Pancreas (tissue), 10 donors: ENCODE measurements around the gene VAPB. TPM values are rescaled to one million over a fixed set of nuclear protein-coding genes. Genes with fewer than 3 reads are reported as not detected.

ENCODE experiments used
- ATAC-seq, 4 donors: fragments of 200-7000 bp; cut with Tn5 transposase; one replicate each; pipeline versions ENCODE4 v1.8.0 to v1.9.1; 2020; ENCODE audit warnings: mild to moderate bottlenecking in 4 of 4, moderate library complexity in 4 of 4
- DNase-seq, 6 donors: peaks; one replicate each; pipeline ENCODE4 v3.0.0-alpha.2; 2020
- FAIRE-seq: peaks from 2 replicates; lab custom pipeline; 2012; peaks lifted over from hg19 to GRCh38; lab: Jason Lieb, UNC
- H3K27ac ChIP-seq, 4 donors: fragments of 200-600 bp; sonication (generic); 1 replicate in 3 of 4; 2 replicates in 1 of 4; pipeline versions ENCODE4 v1.5.0 to v1.8.0; 2020
- H3K27me3 ChIP-seq, 4 donors: fragments of 200-600 bp; one replicate each; pipeline ENCODE4 v1.8.0; 2021
- H3K36me3 ChIP-seq, 3 donors: fragments of 200-600 bp; sonication (generic) in 1 of 3; one replicate each; pipeline versions ENCODE4 v1.5.0 to v1.8.0; 2020 to 2021
- H3K4me1 ChIP-seq, 3 donors: fragments of 200-600 bp; one replicate each; pipeline ENCODE4 v1.8.0; 2021
- H3K4me3 ChIP-seq, 4 donors: fragments of 200-600 bp; sonication (generic) in 2 of 4; one replicate each; pipeline versions ENCODE4 v1.5.0 to v1.8.0; 2020 to 2021
- H3K9me3 ChIP-seq, 4 donors: fragments of 200-600 bp; one replicate each; pipeline ENCODE4 v1.8.0; 2021
- CTCF ChIP-seq, 4 donors: fragments of 200-600 bp; sonication (generic) in 3 of 4; IDR thresholded peaks; one replicate each; pipeline versions ENCODE4 v1.5.0 to v1.8.0; 2021; ENCODE audit warnings: antibody characterized with exemption in 4 of 4
- WGBS, 2 donors: extraction: QIAGEN DNeasy Blood & Tissue Kit; methylation state at CpG; one replicate each; pipeline ENCODE4 v1.1.7; 2013; 5-methylcytosine and 5-hydroxymethylcytosine counted together
- intact Hi-C, 3 donors: fragments of 100-400 bp; cut with DNase I; formaldehyde crosslinking; loops; one replicate each; pipeline versions ENCODE4 v1.11.1 to v1.14.2; 2022
- polyA plus RNA-seq, 2 donors: library from polyadenylated mRNA; stranded (reverse); fragments of 200-250 nt; gene quantifications; one replicate each; pipeline ENCODE4 v1.2.3, GENCODE V29; 2013
- total RNA-seq, 6 donors: library from RNA; stranded (reverse); fragmentation: NEBNext Ultra II Directional in 4 of 6; extraction: Animal tissue kit (Norgen Biotek cat#: 25700) in 4 of 6; gene quantifications; one replicate each; pipeline versions ENCODE4 v1.2.1 to v1.2.4, GENCODE V29; 2021 to 2023
- donor health status: healthy with polysubstance abuse.
- donor health status: DM: no; HTN: no; CAD: no; lungs with moderate emphysema.
- donor health status: DM: no; HTN: no; CAD: no.
- donor health status: control.
- donor health status: control.
- donor health status: Bipolar disorder and iron deficiency.
- donor health status: DM: yes; HTN: yes; CAD: no.
- donor health status: DM: no; HTN: no; CAD: no.
- donor health status: DM: no; HTN: no; CAD: no.
- donor health status: DM: yes; HTN: yes; CAD: no.

VAPB gene
- total and polyA plus RNA-seq, 8 donors: 9.6 to 30.3 (median 20.6) TPM

DNA sequence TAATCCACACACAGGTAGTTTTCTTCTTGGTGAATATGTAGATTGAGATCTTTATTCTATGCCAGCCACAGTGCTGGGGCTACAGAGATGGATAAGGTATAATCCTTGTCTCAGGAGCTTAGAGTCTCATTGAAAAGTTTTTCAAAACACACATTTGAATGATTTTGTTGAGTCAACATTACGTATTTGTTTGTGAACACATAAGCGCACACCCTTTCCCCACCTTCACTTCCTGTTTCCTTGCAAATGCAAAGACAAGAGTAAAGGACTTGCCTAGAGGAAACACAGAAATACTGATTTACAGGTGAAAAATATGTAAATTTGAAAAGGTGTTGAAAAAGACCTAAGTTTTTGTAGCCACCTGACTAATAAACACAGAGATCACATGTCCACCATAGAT is 27.8 kb downstream of the VAPB start:
- FAIRE-seq (no peak), ATAC-seq (no peak), DNase-seq (no peak)
- H3K36me3 ChIP-seq: peaks cover 0 to 5% (median 0%) of the 10 kb centered on the region in 3 donors
- TF ChIP-seq CTCF (IDR thresholded peaks at IDR 0.05): no peak
- peaks cover 0 to 8% (median 0%) of the 10 kb centered on the region in 3 donors for H3K4me1 ChIP-seq
- no peaks in the 10 kb centered on the region for H3K27me3 ChIP-seq
- H3K4me3 ChIP-seq: no peak overlapping the region
- H3K9me3 ChIP-seq: no peaks in the 10 kb centered on the region
- H3K27ac ChIP-seq: no peak overlapping the region
- intact Hi-C loops: no loop called here
- 77 to 85% methylated on average over 2 of the region's 2 CpGs for WGBS, 2 donors

DNA sequence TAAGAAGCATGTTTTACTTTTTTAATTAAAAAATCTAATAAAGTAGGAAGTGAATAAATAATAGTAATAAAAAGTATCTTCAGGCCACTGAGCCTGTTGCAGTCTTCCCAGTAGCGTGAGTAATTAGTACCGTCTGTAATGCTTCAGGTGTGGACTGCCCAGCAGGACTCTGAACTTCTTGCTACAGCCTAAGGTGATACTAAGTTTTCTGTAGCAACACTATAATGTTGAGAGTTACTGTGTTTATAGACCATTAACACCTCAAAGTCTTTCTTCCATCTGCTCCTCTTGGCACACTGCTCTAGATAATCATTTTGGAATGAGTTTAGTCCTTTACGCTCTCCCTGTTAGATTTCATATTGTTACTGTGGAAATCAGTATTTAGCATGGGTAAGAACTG is 28.4 kb downstream of the VAPB start:
- intact Hi-C loops: no loop called here
- FAIRE-seq (no peak), ATAC-seq (no peak), DNase-seq (no peak)
- Histone ChIP-seq H3K4me3 (no peak overlapping the region), H3K9me3 (no peaks in the 10 kb centered on the region), H3K4me1 (peaks cover 0 to 8% (median 0%) of the 10 kb centered on the region in 3 donors), H3K27ac (no peak overlapping the region), H3K27me3 (no peaks in the 10 kb centered on the region), H3K36me3 (peaks cover 0 to 5% (median 0%) of the 10 kb centered on the region in 3 donors)
- no peak for TF ChIP-seq CTCF (IDR thresholded peaks at IDR 0.05)
- WGBS, 2 donors: 94% methylated on average over 3 of the region's 3 CpGs

- no peak overlapping the region for H3K4me3 ChIP-seq
- no peak overlapping the region for H3K27ac ChIP-seq
- no peak for TF ChIP-seq CTCF (IDR thresholded peaks at IDR 0.05)
- no peaks in the 10 kb centered on the region for H3K27me3 ChIP-seq
- H3K4me1 ChIP-seq: peaks cover 0 to 8% (median 0%) of the 10 kb centered on the region in 3 donors
- peaks cover 0 to 5% (median 0%) of the 10 kb centered on the region in 3 donors for H3K36me3 ChIP-seq
- WGBS, 2 donors: 77 to 85% methylated on average over 5 of the region's 5 CpGs
- DNase-seq: no peak
- no peak for ATAC-seq
- FAIRE-seq: no peak
- intact Hi-C loops: no loop called here
- H3K9me3 ChIP-seq: no peaks in the 10 kb centered on the region
Measured at GRCh38 chr20:58418949-58419748, 30.1 kb downstream of the VAPB start.

DNA sequence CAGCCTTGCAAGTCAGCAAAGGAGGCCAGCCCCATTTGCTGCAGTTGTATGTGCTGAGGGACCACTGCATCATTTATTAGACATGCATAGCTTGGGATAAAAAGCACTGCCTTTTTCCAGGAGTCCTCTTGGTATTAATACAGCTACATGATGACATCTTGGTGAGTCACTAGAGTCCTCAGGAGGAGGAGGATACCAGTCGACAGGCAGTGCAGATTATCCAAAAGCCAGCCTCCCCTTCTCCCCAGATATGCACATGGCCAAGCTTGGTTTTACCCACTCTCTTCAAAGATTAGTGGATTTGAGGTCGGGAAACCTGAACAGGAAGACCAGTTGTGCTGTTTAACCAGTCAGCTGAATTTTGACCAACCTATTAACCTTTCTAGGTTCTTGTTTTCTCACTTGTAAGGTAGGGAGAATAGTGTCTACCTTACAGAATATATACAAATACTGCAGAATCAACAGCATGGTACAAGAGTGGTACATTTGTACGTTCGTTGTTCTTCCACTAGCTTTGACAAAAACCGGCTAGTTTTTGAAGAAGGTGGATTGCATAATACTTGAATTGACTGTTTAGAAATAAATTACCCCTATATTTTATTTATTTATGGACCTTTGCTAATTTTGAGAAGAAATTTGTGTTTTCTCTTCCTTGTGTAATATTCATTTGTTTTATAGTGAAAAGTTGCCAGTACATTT is 31.9 kb downstream of the VAPB start:
- Histone ChIP-seq H3K9me3 (no peaks in the 10 kb centered on the region), H3K27ac (no peak overlapping the region), H3K27me3 (no peaks in the 10 kb centered on the region), H3K4me1 (peaks cover 0 to 8% (median 0%) of the 10 kb centered on the region in 3 donors), H3K36me3 (peaks cover 0 to 5% (median 0%) of the 10 kb centered on the region in 3 donors), H3K4me3 (no peak overlapping the region)
- ATAC-seq: no peak
- 84 to 87% methylated on average over 5 of the region's 5 CpGs for WGBS, 2 donors
- intact Hi-C loops: no loop called here
- no peak for DNase-seq
- FAIRE-seq: no peak
- TF ChIP-seq CTCF (IDR thresholded peaks at IDR 0.05): no peak
